ENCODE results near the gene SOCS7. TPM values are rescaled to one million over a fixed set of nuclear protein-coding genes. Genes with fewer than 3 reads are reported as not detected.

SOCS7 gene
- polyA plus RNA-seq, 3 donors = 0.14 to 13.2 (median 0.15) TPM

DNA sequence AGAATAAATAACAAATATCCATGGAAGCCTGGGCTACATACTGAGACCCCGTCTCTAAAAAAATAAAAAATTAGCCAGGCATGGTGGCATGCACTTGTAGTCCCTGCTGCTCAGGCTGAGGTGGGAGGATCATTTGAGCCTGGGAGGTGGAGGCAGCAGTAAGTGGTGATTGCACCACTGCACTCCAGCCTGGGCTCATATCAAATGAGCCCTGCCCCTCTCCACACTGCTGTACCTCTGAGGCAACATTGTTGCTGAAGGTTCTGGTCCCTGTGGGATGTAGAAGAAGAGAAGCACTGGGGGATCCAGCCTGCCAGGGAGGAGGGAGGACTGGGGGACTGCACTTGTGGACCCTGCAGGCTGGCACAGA is 65.2 kb downstream of the SOCS7 start:
- TF ChIP-seq, protein P1, sequence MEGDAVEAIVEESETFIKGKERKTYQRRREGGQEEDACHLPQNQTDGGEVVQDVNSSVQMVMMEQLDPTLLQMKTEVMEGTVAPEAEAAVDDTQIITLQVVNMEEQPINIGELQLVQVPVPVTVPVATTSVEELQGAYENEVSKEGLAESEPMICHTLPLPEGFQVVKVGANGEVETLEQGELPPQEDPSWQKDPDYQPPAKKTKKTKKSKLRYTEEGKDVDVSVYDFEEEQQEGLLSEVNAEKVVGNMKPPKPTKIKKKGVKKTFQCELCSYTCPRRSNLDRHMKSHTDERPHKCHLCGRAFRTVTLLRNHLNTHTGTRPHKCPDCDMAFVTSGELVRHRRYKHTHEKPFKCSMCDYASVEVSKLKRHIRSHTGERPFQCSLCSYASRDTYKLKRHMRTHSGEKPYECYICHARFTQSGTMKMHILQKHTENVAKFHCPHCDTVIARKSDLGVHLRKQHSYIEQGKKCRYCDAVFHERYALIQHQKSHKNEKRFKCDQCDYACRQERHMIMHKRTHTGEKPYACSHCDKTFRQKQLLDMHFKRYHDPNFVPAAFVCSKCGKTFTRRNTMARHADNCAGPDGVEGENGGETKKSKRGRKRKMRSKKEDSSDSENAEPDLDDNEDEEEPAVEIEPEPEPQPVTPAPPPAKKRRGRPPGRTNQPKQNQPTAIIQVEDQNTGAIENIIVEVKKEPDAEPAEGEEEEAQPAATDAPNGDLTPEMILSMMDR (IDR thresholded peaks at IDR 0.05) = no peak
- intact Hi-C loops (cut with micrococcal nuclease) = no loop called here
- no peaks in the 10 kb centered on the region for H3K36me3 ChIP-seq (replicated peaks in 1 of 2; ENCODE audit: control insufficient read depth in 1 of 2, insufficient read depth in 2 of 2, low read length in 2 of 2)
- H3K9me3 ChIP-seq (replicated peaks in 1 of 2; ENCODE audit: control insufficient read depth in 1 of 2, insufficient read depth in 1 of 2, low read length in 2 of 2) = peaks cover 0 to 12% of the 10 kb centered on the region in 2 donors
- H3K79me2 ChIP-seq (ENCODE audit: insufficient read depth, low read length) = no peaks in the 10 kb centered on the region
- peaks cover 12 to 13% of the 10 kb centered on the region in 2 donors for H3K4me1 ChIP-seq (ENCODE audit: control insufficient read depth in 1 of 2, insufficient read depth in 2 of 2, low read length in 2 of 2)
- Mint-ChIP-seq H3K9me3 (peaks cover 0 to 4% (median 1%) of the 10 kb centered on the region in 7 donors), H3K27me3 (ENCODE audit: low read depth in 3 of 3) (peaks cover 33 to 50% (median 37%) of the 10 kb centered on the region in 3 donors), H3K4me3 (no peak overlapping the region), H3K27ac (no peak overlapping the region), H3K4me1 (peaks cover 18% of the 10 kb centered on the region), H3K36me3 (peaks cover 0 to 2% of the 10 kb centered on the region in 2 donors)
- no peak overlapping the region for H3K27ac ChIP-seq (ENCODE audit: low read depth in 1 of 2, low read length in 2 of 2)
- H4K20me1 ChIP-seq (ENCODE audit: insufficient read depth, low read length) = no peaks in the 10 kb centered on the region
- no peak overlapping the region for H3K4me2 ChIP-seq (replicated peaks; ENCODE audit: extremely low read depth, low read length, poor library complexity, severe bottlenecking)
- peaks cover 13 to 39% of the 10 kb centered on the region in 2 donors for H3K27me3 ChIP-seq (ENCODE audit: control insufficient read depth in 2 of 2, insufficient read depth in 2 of 2, low read length in 2 of 2)
- DNase-seq = no peak
- H3K4me3 ChIP-seq (replicated peaks in 1 of 3; ENCODE audit: low read depth in 2 of 3, low read length in 3 of 3) = no peak overlapping the region
- no peak overlapping the region for H2AFZ ChIP-seq (ENCODE audit: insufficient read depth, low read depth, low read length, poor library complexity, severe bottlenecking)
- no CpG with 5 or more reads among the region's 1 CpG for WGBS (ENCODE audit: insufficient coverage)
- no peak overlapping the region for H3K9ac ChIP-seq (ENCODE audit: insufficient read depth, low read length, poor library complexity, severe bottlenecking)

DNA sequence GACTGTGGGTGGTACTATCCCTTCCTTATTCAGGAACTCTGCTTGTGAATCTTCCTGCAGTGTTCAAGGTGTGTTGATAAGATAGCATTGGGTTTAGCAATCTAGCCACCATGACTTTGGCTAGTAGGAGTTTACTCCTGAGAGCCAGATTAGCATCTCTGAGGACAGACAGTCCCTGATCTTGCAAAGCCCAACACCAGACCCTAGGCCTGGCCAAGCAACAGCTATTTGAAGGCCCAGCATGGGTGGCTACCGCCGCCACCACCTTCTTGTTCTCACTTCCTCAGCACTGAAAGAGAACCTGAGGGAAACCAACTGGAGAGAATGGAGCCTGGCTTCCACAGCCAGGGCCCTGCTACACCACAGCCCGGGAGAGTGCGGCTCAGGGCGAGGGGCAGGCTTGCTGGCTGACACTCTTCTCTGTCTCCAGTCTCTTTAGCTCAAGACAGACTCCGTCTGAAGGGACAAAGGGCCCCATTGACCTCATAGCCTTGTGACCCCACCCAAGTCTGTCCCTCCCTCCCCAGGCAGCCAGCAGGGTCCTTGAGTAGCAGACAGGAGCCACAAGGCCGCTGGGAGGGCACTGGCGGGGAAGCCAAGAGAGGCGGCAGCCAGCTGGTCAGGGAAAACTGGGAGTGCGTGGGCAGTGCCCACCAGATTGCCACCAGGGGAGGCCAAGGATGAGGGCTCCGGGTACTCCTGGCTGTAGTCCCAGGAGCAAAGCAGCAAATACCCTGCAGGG is 65.7 kb downstream of the SOCS7 start:
- Histone ChIP-seq H3K9ac (ENCODE audit: insufficient read depth, low read length, poor library complexity, severe bottlenecking) (no peak overlapping the region), H3K4me1 (ENCODE audit: control insufficient read depth in 1 of 2, insufficient read depth in 2 of 2, low read length in 2 of 2) (peaks cover 12 to 13% of the 10 kb centered on the region in 2 donors), H3K27ac (ENCODE audit: low read depth in 1 of 2, low read length in 2 of 2) (no peak overlapping the region), H3K27me3 (ENCODE audit: control insufficient read depth in 2 of 2, insufficient read depth in 2 of 2, low read length in 2 of 2) (peaks cover 13 to 42% of the 10 kb centered on the region in 2 donors), H4K20me1 (ENCODE audit: insufficient read depth, low read length) (no peaks in the 10 kb centered on the region), H3K4me3 (replicated peaks in 1 of 3; ENCODE audit: low read depth in 2 of 3, low read length in 3 of 3) (no peak overlapping the region), H3K9me3 (replicated peaks in 1 of 2; ENCODE audit: control insufficient read depth in 1 of 2, insufficient read depth in 1 of 2, low read length in 2 of 2) (peaks cover 0 to 12% of the 10 kb centered on the region in 2 donors), H3K79me2 (ENCODE audit: insufficient read depth, low read length) (no peaks in the 10 kb centered on the region), H3K36me3 (replicated peaks in 1 of 2; ENCODE audit: control insufficient read depth in 1 of 2, insufficient read depth in 2 of 2, low read length in 2 of 2) (no peaks in the 10 kb centered on the region), H3K4me2 (replicated peaks; ENCODE audit: extremely low read depth, low read length, poor library complexity, severe bottlenecking) (no peak overlapping the region), H2AFZ (ENCODE audit: insufficient read depth, low read depth, low read length, poor library complexity, severe bottlenecking) (no peak overlapping the region)
- Mint-ChIP-seq H3K4me3 (peak overlapping the region in 1 of 2 donors; percentile 11), H3K36me3 (peaks cover 0 to 2% of the 10 kb centered on the region in 2 donors), H3K27ac (peak overlapping the region in 1 of 7 donors; percentile 12), H3K27me3 (ENCODE audit: low read depth in 3 of 3) (peaks cover 37 to 54% (median 40%) of the 10 kb centered on the region in 3 donors), H3K9me3 (peaks cover 0 to 4% (median 1%) of the 10 kb centered on the region in 7 donors), H3K4me1 (peaks cover 18% of the 10 kb centered on the region)
- TF ChIP-seq, protein P1 (IDR thresholded peaks at IDR 0.05) = no peak
- DNase-seq = no peak
- WGBS (ENCODE audit: insufficient coverage) = 78% methylated on average over 10 of the region's 11 CpGs
- intact Hi-C loops (cut with micrococcal nuclease) = no loop called here
